ENCODE results near the gene DACH2. TPM values are rescaled to one million over a fixed set of nuclear protein-coding genes. Genes with fewer than 3 reads are reported as not detected.
"Not testable (repeated sequence)": the region's sequence is repeated elsewhere in the genome, so short reads cannot be mapped to it uniquely, and the experiment has no call there.

Gene DACH2
- 2.7 and 3.4 TPM in 2 replicates for total RNA-seq (2014; rRNA removed; shearing (Covaris generic))

DNA sequence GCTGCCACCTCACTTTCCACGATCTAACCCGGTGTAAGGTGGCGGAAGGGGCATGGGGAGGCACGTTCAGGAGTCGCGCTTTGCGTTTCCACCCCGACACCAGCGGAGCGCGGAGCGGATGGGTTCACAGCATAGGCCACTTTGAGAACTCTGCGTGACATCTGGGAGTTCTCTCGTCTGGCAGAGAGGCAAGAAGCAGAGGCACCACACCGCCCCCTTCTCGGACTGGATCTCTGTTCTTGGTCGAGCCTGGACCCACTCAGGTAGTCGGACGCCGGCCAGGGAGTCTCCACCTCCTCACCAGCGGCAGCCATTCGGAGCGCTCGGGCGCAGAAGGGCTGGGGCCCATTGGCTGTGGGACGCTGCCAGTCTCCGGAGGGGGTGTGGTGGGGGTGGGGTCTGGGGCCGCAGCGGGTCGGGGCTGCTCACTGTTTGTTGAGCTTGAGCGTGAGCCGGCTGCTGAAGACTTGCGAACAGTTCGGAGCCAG is at the start of gene DACH2:
Gene DACH2, plus strand, starts transcription at position 428 of the 488 bp plus-strand sequence.
- Histone ChIP-seq H3K27me3 (ENCODE audit: control insufficient read depth, insufficient read depth, low read length) (peaks cover 28% of the 10 kb centered on the region), H3K4me3 (ENCODE audit: insufficient read depth, low read depth, low read length) (peak within 1 kb of the TSS; percentile 77), H3K36me3 (replicated peaks; ENCODE audit: control insufficient read depth, insufficient read depth, low read length) (no peaks in the 10 kb centered on the region)
- DNase-seq: peak; percentile 87

DNA sequence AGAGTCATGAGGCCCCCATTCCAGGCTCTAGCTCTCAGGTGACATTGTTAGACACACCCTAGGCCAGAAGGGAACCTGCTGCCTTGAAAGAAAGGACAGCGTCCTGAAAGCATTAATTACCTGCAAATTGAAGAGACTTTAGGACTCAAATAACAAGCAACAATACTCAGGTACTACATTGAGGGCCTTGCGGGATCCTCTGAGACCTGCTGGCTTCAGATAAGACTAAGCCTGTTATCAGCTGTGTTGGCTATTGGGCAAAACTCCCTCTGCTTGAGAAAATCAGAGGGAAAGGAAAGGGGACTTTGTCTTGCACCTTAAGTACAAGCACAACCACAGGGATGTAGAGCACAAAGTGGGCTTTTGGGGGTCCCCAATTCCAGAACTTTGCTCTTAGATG is 45.9 kb upstream of the DACH2 start:
- H3K4me3 ChIP-seq (ENCODE audit: insufficient read depth, low read depth, low read length): no peak overlapping the region
- no peak for DNase-seq

GRCh38 chrX:86103061-86103460 is 45.2 kb upstream of the DACH2 start:
- Histone ChIP-seq H3K36me3 (replicated peaks; ENCODE audit: control insufficient read depth, insufficient read depth, low read length) (no peaks in the 10 kb centered on the region), H3K27me3 (ENCODE audit: control insufficient read depth, insufficient read depth, low read length) (no peaks in the 10 kb centered on the region), H3K4me3 (ENCODE audit: insufficient read depth, low read depth, low read length) (no peak overlapping the region)
- no peak for DNase-seq

More for the DNA sequence above, 45.9 kb upstream of the DACH2 start:
- Histone ChIP-seq H3K27me3 (ENCODE audit: control insufficient read depth, insufficient read depth, low read length) (no peaks in the 10 kb centered on the region), H3K36me3 (replicated peaks; ENCODE audit: control insufficient read depth, insufficient read depth, low read length) (no peaks in the 10 kb centered on the region)

- Histone ChIP-seq H3K4me3 (ENCODE audit: insufficient read depth, low read depth, low read length) (no peak overlapping the region), H3K27me3 (ENCODE audit: control insufficient read depth, insufficient read depth, low read length) (no peaks in the 10 kb centered on the region)
- no peak for DNase-seq
These were observed 43.7 kb upstream of the DACH2 start for GRCh38 chrX:86104526-86104925.

GRCh38 chrX:86121916-86122315 is 26.3 kb upstream of the DACH2 start:
- peak; percentile 8 for DNase-seq
- Histone ChIP-seq H3K36me3 (replicated peaks; ENCODE audit: control insufficient read depth, insufficient read depth, low read length) (no peaks in the 10 kb centered on the region), H3K27me3 (ENCODE audit: control insufficient read depth, insufficient read depth, low read length) (no peaks in the 10 kb centered on the region), H3K4me3 (ENCODE audit: insufficient read depth, low read depth, low read length) (no peak overlapping the region)

More at GRCh38 chrX:86104526-86104925, 43.7 kb upstream of the DACH2 start:
- H3K36me3 ChIP-seq (replicated peaks; ENCODE audit: control insufficient read depth, insufficient read depth, low read length): no peaks in the 10 kb centered on the region

DNA sequence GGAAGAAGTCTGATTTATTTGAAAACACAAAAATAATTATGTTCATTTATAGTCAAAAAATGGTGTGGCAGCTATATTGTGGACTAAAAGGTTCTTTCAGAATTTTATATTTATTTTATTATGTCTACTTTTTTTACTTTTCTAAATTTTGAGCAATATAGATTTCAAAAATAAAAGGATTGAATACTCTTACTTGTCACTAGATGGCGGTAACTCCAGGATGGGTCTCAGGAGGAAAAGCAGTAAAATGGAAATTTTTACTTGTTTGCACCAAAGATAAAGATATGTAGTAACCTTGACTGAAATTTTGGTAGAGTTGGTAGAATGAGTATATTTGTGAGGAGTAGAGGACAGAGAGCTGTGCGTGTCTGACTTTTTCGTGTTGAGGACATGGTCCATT is 14.5 kb upstream of the DACH2 start:
- Histone ChIP-seq H3K36me3 (replicated peaks; ENCODE audit: control insufficient read depth, insufficient read depth, low read length) (no peaks in the 10 kb centered on the region), H3K4me3 (ENCODE audit: insufficient read depth, low read depth, low read length) (no peak overlapping the region), H3K27me3 (ENCODE audit: control insufficient read depth, insufficient read depth, low read length) (no peaks in the 10 kb centered on the region)
- peak; percentile 11 for DNase-seq

- DNase-seq: no peak
- no peaks in the 10 kb centered on the region for H3K27me3 ChIP-seq (ENCODE audit: control insufficient read depth, insufficient read depth, low read length)
These were observed 11.2 kb upstream of the DACH2 start for GRCh38 chrX:86137071-86137470.

DNA sequence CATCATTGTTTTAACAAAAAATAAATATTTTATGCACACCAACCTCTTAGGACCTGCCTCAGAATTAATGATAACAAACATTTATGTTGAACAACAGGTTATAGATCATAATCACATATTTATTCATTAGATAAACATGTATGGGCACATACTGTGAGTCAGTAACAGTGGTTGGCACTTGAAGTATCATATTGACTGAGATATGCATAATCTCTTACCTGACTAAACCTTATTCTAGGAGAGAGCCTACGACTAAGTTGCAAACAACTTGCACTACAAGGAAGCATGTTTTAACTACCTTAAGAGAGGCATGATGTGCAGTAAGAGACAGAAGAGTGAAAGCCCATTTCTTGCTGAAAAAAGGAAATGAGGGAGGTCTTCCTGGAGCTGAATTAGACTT is 6.5 kb upstream of the DACH2 start:
- Histone ChIP-seq H3K4me3 (ENCODE audit: insufficient read depth, low read depth, low read length) (no peak overlapping the region), H3K27me3 (ENCODE audit: control insufficient read depth, insufficient read depth, low read length) (no peaks in the 10 kb centered on the region), H3K36me3 (replicated peaks; ENCODE audit: control insufficient read depth, insufficient read depth, low read length) (no peaks in the 10 kb centered on the region)
- no peak for DNase-seq

More at GRCh38 chrX:86137071-86137470, 11.2 kb upstream of the DACH2 start:
- H3K4me3 ChIP-seq (ENCODE audit: insufficient read depth, low read depth, low read length): no peak overlapping the region
- no peaks in the 10 kb centered on the region for H3K36me3 ChIP-seq (replicated peaks; ENCODE audit: control insufficient read depth, insufficient read depth, low read length)

DNA sequence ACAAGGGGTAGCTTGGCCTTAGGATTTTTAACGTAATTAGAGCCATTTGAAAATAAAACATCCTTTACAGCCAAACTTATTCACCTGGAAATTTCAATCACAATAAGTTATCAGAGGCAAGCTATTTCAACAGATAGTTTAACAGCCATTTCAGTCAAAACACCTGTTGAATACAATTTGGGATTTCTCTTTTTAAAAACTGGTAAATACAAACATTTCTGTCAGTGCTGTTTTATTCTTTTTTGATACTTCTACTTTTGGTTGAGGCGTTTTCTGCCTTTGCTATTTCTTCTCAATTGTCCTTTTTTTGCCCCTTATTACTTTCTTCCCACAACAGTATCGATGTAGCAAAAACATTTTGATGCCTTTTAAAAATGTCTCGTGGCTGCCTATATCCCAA is 2.1 kb upstream of the DACH2 start:
- DNase-seq: no peak
- Histone ChIP-seq H3K4me3 (ENCODE audit: insufficient read depth, low read depth, low read length) (no peak overlapping the region), H3K36me3 (replicated peaks; ENCODE audit: control insufficient read depth, insufficient read depth, low read length) (no peaks in the 10 kb centered on the region), H3K27me3 (ENCODE audit: control insufficient read depth, insufficient read depth, low read length) (peaks cover 28% of the 10 kb centered on the region)

GRCh38 chrX:86148594-86148993 is 343 bp downstream of the DACH2 start:
- H3K36me3 ChIP-seq (replicated peaks; ENCODE audit: control insufficient read depth, insufficient read depth, low read length): no peaks in the 10 kb centered on the region
- peaks cover 28% of the 10 kb centered on the region for H3K27me3 ChIP-seq (ENCODE audit: control insufficient read depth, insufficient read depth, low read length)
- peak overlapping the region; percentile 77 for H3K4me3 ChIP-seq (ENCODE audit: insufficient read depth, low read depth, low read length)
- peak; percentile 13 for DNase-seq

GRCh38 chrX:86149119-86149518 is 868 bp downstream of the DACH2 start:
- Histone ChIP-seq H3K27me3 (ENCODE audit: control insufficient read depth, insufficient read depth, low read length) (peaks cover 28% of the 10 kb centered on the region), H3K36me3 (replicated peaks; ENCODE audit: control insufficient read depth, insufficient read depth, low read length) (no peaks in the 10 kb centered on the region), H3K4me3 (ENCODE audit: insufficient read depth, low read depth, low read length) (peak overlapping the region; percentile 77)
- no peak for DNase-seq

GRCh38 chrX:86154553-86154952 is 6.3 kb downstream of the DACH2 start:
- Histone ChIP-seq H3K36me3 (replicated peaks; ENCODE audit: control insufficient read depth, insufficient read depth, low read length) (no peaks in the 10 kb centered on the region), H3K4me3 (ENCODE audit: insufficient read depth, low read depth, low read length) (no peak overlapping the region), H3K27me3 (ENCODE audit: control insufficient read depth, insufficient read depth, low read length) (peaks cover 7% of the 10 kb centered on the region)
- DNase-seq: no peak

DNA sequence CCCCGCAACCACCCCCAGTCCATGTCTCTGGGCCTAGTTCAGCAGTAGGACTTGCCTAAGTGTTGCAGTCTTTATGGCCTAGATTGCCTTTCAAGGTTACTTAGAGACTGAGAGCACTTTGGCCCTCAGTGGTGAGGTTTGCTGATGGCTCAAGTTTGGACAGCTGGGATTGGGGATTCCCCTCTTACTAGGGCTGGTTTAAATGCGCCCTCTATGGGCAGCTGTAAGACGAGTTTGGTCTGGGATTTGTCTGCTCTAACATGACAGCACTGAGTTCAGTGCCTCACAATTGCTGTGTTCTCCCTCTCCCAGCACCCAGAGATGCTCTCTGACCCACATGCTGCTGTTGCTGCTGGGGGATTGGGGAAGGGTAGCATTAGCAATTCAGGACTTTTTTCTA is 23.1 kb downstream of the DACH2 start:
- Histone ChIP-seq H3K36me3 (replicated peaks; ENCODE audit: control insufficient read depth, insufficient read depth, low read length) (no peaks in the 10 kb centered on the region), H3K27me3 (ENCODE audit: control insufficient read depth, insufficient read depth, low read length) (no peaks in the 10 kb centered on the region), H3K4me3 (ENCODE audit: insufficient read depth, low read depth, low read length) (no peak overlapping the region)
- DNase-seq: no peak

- no peaks in the 10 kb centered on the region for H3K36me3 ChIP-seq (replicated peaks; ENCODE audit: control insufficient read depth, insufficient read depth, low read length)
- H3K27me3 ChIP-seq (ENCODE audit: control insufficient read depth, insufficient read depth, low read length): no peaks in the 10 kb centered on the region
- H3K4me3 ChIP-seq (ENCODE audit: insufficient read depth, low read depth, low read length): no peak overlapping the region
- DNase-seq: no peak
These were observed 30.7 kb downstream of the DACH2 start for GRCh38 chrX:86178906-86179305.

DNA sequence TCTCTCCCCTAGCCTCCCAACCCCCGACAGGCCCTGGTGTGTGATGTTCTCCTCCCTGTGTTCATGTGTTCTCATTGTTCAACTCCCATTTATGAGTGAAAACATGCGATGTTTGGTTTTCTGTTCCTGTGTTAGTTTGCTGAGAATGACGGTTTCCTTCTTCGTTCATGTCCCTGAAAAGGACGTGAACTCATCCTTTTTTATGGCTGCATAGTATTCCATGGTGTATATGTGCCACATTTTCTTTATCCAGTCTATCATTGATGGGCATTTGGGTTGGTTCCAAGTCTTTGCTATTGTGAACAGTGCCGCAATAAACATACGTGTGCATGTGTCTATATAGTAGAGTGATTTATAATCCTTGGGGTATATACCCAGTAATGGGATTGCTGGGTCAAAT is 33.1 kb downstream of the DACH2 start:
- H3K36me3 ChIP-seq (replicated peaks; ENCODE audit: control insufficient read depth, insufficient read depth, low read length); H3K4me3 ChIP-seq (ENCODE audit: insufficient read depth, low read depth, low read length); DNase-seq; H3K27me3 ChIP-seq (ENCODE audit: control insufficient read depth, insufficient read depth, low read length): not testable (repeated sequence)

DNA sequence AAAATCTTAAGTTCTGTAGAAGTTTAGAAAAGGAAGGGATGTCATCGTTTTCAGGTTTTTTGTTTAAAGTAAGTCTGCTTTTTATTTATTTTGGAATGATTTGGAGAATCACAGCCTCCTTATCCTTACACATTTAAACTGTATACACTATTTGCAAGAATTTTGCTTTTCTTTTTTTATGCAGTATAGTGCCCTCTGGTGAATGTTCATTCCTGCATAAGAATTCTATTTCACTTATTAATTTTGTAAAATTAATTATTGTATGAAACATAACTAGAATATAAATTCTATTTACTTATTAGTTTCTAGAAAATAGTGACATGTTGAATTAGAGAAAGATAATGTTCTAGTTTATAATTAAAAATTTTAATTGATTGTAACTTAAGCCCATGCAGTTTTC is 44.6 kb downstream of the DACH2 start:
- H3K4me3 ChIP-seq (ENCODE audit: insufficient read depth, low read depth, low read length): no peak overlapping the region
- no peaks in the 10 kb centered on the region for H3K36me3 ChIP-seq (replicated peaks; ENCODE audit: control insufficient read depth, insufficient read depth, low read length)
- DNase-seq: no peak
- no peaks in the 10 kb centered on the region for H3K27me3 ChIP-seq (ENCODE audit: control insufficient read depth, insufficient read depth, low read length)
